Superior temporal gyrus (tissue), 1 donor: Measurements from ENCODE around the gene E2F7.

Experiments
- DNase-seq: peaks from one replicate; pipeline ENCODE4 v3.0.0-alpha.2; 2016; ENCODE audit errors: extremely low spot score

Gene E2F7

DNA sequence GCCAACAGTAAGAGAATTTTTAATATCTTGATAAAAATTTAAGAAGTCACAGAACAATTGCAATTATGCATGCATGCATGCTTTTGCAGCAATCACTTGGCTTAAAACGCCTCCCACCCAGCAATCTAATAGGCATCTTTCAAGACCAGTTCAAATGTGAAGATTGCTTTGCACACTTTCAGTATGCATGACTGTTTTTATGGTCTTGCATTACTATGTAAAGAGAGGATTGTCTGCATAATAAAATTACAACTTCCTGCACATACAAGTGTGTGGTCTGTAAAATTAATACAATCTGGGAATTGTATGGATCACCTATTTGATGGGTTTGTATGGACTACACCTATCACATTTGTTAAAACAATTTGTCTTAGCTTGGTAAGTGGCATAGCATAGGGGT lies 48.8 kb downstream of the E2F7 start:
- DNase-seq = no peak

DNA sequence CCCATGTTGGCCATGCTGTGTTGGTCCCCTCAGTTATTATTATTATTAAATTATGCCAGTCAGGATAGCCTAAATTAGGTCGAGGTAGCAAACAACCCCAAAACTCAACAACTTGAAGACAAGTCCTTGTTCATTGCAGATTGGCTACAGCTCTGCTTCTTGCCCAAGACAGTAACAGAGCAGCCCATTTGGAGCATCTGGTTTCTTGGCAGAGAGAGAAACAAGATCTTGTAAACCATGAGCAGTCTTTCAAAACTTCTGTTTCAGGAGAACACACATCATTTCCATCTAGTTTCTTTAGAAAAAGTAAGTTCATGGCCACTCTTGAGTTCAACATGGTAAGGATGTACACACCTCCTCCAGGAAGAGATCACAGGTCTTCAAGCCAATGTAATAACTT lies 52.3 kb downstream of the E2F7 start:
- no peak for DNase-seq

DNA sequence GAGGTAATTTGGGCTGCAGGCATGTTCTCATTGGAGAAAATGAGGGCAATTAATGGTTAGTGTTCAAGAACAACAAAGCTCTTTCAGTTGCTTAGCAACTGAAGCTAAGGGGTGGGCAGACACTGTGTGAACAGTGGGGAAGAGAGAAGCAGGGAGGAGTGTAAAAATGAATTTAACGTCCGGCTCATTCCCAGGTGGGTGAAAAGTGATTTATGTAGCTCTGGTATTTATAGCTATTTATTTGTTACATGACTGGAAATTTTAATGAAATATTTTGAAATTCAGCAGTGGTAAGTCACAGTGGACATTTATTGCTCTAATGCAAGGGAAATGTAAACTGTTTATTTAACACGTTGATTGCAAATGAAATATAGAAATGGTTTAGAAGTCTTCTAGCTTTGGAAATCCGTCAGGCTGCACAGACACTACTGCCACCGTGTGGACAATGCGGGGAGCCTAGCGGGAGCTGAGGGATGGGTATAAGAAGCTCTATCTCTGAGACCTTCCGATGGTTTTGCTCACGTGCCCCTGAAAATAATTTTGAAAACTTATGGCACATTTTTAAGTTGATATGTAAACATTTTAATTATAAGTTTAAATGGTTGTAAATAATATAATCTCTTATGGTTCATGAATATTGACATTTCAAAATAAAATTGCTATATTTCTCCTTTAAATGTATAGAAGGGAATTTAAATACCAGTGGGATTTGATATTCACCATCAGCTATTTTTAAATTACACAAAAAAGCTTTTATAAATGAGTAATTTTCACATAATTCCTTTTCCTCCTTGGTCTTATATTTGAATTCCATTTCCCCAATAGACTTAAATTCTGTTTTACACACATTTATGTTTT lies 54.4 kb downstream of the E2F7 start:
- peak; percentile 88 for DNase-seq

DNA sequence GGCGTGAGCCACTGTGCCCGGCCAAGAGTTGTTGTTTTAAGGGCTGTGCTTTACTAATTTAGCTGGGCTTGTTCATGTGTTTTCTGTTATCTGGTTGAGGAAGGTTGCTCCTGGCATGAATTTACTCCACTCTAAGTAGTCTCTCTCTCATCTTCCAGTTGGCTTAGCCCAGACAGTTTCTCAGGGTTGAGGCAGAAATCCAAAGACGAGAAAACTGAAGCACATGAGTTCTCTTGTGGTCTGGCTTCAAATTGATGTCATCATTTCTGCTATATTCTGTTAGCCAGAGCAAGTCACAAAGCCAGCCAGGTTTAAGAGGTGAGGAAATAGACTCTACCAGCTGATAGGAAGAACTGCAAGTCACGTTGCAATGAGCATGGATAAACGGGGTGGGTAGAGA lies 57.9 kb downstream of the E2F7 start:
- no peak for DNase-seq

DNA sequence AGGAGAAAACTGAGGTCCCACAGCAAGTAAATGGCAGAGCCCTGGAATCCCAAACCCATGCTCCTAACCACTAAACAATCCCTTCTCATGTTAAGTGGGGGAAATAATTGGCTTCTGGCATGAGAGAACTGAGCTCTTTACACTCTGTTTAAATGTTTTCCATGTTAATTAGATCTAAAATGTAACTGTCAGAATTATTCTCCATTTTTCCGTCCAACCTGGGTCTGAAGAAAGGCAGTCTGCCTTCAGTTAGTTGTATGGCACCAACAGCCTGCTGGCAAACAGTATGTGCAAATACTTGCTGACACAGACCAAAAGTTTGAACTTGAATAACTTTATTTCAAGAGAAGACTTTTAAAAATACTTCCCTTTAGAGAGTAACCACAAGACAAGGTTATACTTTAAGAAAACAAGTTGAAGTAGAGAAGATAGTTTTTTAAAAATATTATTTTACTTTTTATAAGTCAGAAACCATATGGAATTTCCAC lies 59.7 kb downstream of the E2F7 start:
- DNase-seq = no peak

DNA sequence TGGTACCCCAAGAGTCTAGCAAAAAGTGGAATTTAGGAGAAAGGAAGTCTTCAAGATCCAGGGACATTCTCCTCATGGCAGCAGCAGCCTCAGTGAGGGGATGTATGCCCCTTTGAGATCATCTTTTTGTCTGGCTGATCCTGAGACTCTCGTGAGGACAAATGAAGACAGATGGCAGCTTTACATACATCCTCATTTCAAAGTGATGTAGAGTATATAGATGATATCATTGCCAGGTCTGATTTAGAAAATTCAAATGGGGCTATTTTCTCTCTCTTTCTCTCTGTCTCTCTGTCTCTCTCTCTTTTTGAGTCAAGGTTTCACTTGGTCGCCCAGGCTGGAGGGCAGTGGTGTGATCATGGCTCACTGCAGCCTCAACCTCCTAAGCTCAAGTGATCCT lies 61.5 kb downstream of the E2F7 start:
- no peak for DNase-seq

DNA sequence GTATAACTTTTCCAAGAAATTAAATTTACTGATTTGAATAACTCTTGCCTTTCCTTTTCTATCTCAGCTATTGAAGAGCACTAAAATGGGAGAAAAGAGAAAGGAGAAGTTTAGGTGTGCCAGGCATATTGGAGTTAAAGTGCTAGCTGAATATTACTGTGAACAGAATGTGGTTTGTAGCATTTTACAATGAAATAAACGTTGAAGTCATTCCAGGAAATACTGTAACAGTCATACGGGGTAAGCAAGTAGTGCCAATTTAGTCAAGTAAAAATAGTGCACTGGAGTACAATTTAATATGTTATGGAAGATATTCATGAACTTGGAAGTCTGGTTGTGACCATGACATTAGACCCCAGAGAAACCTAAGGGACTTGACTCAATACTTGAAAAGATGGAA lies 62.1 kb downstream of the E2F7 start:
- no peak for DNase-seq

DNA sequence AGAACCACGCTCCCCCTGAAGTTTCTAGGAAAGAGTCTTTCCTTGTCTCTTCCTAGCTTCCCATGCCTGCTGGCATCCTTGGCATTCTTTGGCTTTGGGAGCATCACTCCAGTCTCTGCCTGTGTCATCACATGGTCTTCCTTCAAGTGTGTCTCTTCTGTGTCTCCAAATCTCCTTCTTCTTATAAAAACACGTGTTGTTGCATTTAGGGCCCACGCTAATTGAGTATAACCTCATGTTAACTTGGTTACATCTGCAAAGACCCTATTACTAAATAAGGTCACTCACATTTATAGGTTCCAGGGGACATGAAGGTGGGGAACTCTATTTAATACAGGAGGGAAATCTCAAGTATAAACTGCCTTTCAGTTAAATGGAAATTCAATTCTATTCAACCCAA lies 63.0 kb downstream of the E2F7 start:
- no peak for DNase-seq

DNA sequence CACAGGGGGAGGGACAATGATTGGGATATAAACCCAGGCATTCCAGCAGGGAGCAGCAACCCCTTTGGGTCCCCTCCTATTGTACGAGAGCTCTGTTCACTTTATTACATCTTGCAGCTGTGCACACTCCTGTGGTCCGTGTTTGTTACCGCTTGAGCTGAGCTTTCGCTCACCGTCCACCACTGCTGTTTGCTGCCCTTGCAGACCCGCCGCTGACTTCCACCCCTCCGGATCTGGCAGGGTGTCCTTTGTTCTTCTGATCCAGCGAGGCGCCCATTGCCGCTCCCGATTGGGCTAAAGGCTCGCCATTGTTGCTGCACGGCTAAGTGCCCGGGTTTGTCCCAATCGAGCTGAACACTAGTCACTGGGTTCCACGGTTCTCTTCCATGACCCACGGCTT lies 64.1 kb downstream of the E2F7 start:
- no peak for DNase-seq

DNA sequence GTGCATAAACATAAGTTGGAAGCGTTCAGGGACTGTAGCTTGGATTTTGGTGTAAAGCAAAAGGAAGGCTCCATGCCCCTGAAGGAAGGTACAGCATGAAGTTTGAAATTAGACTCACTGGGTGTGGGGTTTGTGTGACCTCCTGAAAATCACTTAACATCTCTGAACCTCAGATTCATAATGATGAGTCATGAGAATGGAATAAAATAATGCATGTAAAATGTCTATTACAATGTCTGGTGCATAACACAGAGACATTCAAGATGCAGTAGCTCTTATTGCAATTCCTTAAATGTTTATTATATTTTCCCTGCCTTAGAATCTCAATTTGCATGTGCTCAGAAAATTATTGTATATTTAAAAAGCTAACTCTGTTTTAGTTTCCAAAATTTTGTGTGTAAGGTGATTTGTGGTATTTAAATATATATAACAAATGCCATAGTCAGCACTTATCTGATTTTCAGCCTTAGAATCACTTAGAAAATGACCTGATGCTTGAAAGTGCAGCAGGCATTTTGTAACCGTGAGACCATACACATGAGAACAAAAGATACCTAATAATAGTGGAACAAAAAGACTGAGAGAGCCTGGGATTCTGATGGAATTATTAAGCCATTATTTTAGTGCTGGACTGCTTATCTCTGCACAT lies 66.3 kb downstream of the E2F7 start:
- no peak for DNase-seq

DNA sequence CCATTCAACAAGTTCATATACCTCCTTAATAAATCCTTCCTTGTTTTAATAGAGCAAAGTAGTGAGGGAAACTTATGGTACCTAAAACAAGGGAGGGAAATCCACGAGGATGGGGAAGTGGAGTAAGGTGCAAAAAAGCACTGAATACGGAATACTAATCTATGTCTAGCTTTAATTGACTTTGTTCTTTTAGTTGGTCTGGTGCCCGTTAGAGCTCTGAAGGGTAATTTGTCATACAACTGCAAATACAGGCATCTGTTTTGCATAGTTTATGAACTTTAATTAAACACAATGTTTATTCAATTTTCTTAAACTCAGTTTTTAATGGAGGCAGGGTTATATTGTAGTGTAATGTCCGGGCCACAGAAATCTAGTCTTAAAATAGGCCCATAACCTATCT lies 67.0 kb downstream of the E2F7 start:
- no peak for DNase-seq

DNA sequence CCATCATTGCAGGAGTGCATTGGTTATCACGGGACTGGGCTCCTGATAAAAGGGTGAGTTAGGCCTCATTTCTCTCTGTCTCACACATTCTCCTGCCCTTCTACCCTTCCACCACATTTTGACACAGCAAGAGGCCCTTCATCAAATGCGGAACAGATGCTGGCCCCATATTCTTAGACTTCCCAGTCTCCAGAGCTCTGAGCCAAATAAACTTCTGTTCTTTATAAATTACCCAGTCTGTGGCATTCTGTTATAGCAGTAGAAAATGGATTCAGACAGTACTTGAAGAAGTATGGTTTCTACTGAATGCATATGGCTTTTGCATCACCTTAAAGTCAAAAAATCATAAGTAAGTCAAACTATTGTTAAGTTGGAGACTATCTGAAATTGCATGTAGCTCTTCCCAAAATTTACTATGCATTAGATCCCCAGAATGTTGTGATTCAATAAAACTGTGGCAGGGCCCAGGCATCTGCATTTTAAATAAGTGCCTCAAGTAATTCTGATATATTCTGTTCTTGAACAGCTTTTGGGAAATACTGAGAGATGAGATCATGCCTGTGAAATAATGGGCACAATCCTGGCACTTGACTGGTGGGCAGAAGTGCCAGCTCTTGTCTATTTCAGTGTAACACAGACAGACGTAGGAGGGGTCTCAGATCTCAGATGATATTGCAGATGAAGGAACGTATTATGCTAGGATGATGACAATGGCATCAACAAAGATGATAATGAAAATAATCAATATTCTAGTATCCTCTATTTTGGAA lies 68.2 kb downstream of the E2F7 start:
- no peak for DNase-seq

DNA sequence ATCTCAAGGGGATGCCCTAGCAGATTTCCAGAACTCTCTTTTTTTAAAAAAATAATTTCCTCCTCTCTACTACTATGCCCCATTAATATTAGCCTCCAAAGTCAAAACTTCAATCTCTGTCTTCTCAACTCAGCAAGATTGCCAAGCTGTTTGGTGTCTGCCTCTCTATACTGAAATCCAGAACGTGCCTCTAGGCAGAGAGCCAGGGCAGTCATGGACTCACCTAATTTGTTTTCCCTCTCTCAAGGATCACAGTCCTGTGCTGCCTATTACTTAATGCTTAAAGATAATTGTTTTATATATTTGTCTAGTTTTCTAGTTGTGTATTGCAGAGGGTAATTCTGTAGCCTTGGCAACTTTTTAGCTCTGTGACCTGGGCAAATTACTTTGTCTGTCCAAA lies 74.7 kb downstream of the E2F7 start:
- no peak for DNase-seq

DNA sequence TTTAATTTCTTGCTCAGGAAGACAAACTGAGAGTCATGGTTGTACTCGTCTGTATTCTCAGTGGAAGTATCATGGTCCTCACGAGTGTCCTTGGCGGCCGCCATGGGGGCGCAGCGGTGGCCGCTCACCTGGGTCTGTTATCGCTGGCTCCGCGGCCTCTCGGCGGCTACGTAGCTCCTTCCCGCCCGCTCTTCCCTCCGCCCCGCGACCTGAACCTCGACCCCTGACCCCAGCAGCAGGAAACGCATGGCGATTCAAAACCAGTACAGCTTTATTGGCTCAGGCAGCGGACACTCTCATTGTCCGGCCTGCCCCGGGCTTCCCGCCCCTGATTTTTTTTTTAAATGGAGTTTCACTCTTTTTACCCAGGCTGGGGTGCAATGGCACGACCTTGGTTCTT lies 80.8 kb downstream of the E2F7 start:
- no peak for DNase-seq

DNA sequence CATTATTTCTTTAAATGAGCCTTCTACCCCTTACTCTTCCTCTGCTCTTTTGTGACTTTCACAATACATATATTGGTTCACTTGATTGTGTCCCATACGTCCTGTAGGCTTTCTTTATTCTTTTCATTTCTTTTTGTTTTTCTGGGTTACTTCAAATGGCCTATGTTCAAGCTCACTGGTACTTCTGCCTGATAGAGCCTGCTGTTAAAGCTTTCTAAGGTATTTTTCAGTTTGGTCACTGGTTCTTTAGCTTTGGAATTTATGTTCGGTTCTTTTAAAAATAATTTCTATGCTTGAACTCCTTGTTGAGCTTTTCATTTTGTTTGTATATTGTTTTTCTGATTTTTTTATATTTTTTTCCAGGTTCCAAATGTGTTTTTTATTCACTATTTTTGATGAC lies 81.9 kb downstream of the E2F7 start:
- DNase-seq = no peak

DNA sequence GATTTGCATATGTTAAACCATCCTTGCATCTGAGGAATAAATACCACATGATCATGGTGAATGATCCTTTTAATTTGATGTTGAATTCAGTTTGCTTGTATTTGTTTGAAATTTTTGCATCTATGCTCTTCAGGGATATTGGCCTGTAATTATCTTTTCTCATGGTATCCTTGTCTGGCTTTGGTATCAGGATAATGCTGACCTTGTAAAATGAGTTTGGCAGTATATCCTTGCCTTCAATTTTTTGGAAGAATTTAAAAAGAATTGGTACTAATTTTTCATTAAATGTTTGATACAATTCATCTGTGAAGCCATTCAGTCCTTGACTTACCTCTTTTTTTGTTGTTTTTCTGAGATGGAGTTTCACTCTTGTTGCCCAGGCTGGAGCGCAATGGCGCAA lies 85.2 kb downstream of the E2F7 start:
- no peak for DNase-seq

DNA sequence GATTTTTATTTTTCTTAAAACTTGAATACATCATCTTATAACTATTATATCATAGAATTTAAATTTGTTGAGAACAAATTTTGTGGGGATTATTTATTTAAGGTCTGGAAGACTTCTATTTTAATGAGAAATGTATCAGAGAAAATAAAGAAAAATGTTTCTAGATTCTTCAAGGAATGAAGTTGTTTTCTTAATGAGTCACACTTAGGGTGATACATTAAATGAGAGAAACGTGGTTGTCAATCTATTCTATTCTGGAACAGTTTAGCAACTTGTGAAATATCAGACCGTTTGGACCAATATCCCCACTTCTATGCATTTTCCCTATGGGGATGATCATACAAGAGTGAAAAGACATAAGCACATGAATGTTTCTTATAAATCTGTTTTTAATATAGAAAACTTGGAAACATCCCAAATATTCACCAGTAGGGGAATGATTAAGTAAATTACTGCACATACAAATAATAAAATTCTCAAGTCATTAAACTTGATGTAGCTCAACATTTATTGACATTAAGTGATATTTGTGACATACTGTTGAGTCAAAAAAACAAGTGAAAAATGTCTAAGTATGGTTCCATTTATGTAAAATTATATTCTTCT lies 88.5 kb downstream of the E2F7 start:
- DNase-seq = no peak
